Neural cell (in vitro differentiated cells): ENCODE results near the gene FAM124B.

ENCODE experiments used
- CTCF ChIP-seq: fragments of 450-650 bp; IDR thresholded peaks from 2 replicates; pipeline ENCODE4 v1.5.1; 2014; ENCODE audit warnings: antibody characterized with exemption, mild to moderate bottlenecking, moderate library complexity; ENCODE audit not compliant: poor library complexity, severe bottlenecking
- EZH2 ChIP-seq: fragments of 200-600, 300-800 bp; shearing (Covaris generic), sonication (generic); IDR thresholded peaks from 2 replicates; pipeline ENCODE4 v1.6.1; 2014; ENCODE audit warnings: antibody characterized with exemption, low read length, borderline replicate concordance, mild to moderate bottlenecking; ENCODE audit not compliant: insufficient read depth, poor library complexity, severe bottlenecking
- POLR2AphosphoS5 ChIP-seq: IDR thresholded peaks from 2 replicates; pipeline ENCODE4 v1.6.1; 2012
- RAD21 ChIP-seq: fragments of 450-650 bp; conservative IDR thresholded peaks from 2 replicates; pipeline ENCODE4 v1.6.1; 2014; ENCODE audit warnings: antibody characterized with exemption, mild to moderate bottlenecking, moderate library complexity
- REST ChIP-seq: IDR thresholded peaks from 2 replicates; pipeline ENCODE4 v1.6.1; 2012; ENCODE audit warnings: borderline replicate concordance
- SMC3 ChIP-seq: fragments of 450-650 bp; conservative IDR thresholded peaks from 2 replicates; pipeline ENCODE4 v1.6.1; 2014; ENCODE audit warnings: antibody characterized with exemption, mild to moderate bottlenecking, moderate library complexity; ENCODE audit not compliant: poor library complexity
- TAF1 ChIP-seq: IDR thresholded peaks from 2 replicates; pipeline ENCODE4 v1.6.1; 2012; ENCODE audit warnings: low read depth

- TF ChIP-seq CTCF, result no peak
- TF ChIP-seq SMC3, result no peak
- TF ChIP-seq POLR2AphosphoS5, result no peak
- no peak for TF ChIP-seq TAF1
- no peak for TF ChIP-seq REST
- no peak for TF ChIP-seq EZH2
- TF ChIP-seq RAD21, result no peak
Measured at GRCh38 chr2:224408676-224409075, 6.8 kb upstream of the FAM124B start.
